Heart left ventricle (tissue), 16 donors: ENCODE results near the gene TNS3. TPM values are rescaled to one million over a fixed set of nuclear protein-coding genes. Genes with fewer than 3 reads are reported as not detected.

ENCODE experiments used
- ATAC-seq, 4 donors: fragments of 200-7000 bp; cut with Tn5 transposase; one replicate each; pipeline ENCODE4 v1.9.1; 2020 to 2022; ENCODE audit warnings: moderate library complexity in 4 of 4, mild to moderate bottlenecking in 3 of 4, moderate number of reproducible peaks in 1 of 4
- DNase-seq, 5 donors: peaks; one replicate each; pipeline ENCODE4 v3.0.0-alpha.2; 2020
- H3K27ac ChIP-seq, 12 donors: fragments of 200-600 bp; sonication (generic) in 4 of 12; one replicate each; pipeline versions ENCODE4 v1.5.0 to v1.8.0; 2016 to 2022; ENCODE audit warnings: mild to moderate bottlenecking in 2 of 12
- H3K27me3 ChIP-seq, 9 donors: fragments of 200-600 bp; sonication (generic) in 2 of 9; one replicate each; pipeline versions ENCODE4 v1.5.1 to v1.8.0; 2016 to 2022; ENCODE audit warnings: mild to moderate bottlenecking in 3 of 9
- H3K36me3 ChIP-seq, 9 donors: fragments of 200-600 bp; sonication (generic) in 2 of 9; one replicate each; pipeline versions ENCODE4 v1.5.0 to v1.8.0; 2018 to 2022; ENCODE audit warnings: mild to moderate bottlenecking in 2 of 9
- H3K4me1 ChIP-seq, 12 donors: fragments of 200-600 bp; sonication (generic) in 4 of 12; one replicate each; pipeline versions ENCODE4 v1.5.0 to v1.8.0; 2016 to 2022; ENCODE audit warnings: mild to moderate bottlenecking in 3 of 12
- H3K4me3 ChIP-seq, 12 donors: fragments of 200-600 bp; sonication (generic) in 4 of 12; one replicate each; pipeline versions ENCODE4 v1.5.0 to v1.8.0; 2017 to 2022; ENCODE audit warnings: mild to moderate bottlenecking in 9 of 12, moderate library complexity in 4 of 12
- H3K9me3 ChIP-seq, 12 donors: fragments of 200-600 bp; sonication (generic) in 4 of 12; one replicate each; pipeline versions ENCODE4 v1.5.0 to v1.8.0; 2016 to 2022; ENCODE audit warnings: mild to moderate bottlenecking in 1 of 12
- POLR2A ChIP-seq, 2 donors: fragments of 450-650 bp; IDR thresholded peaks; one replicate each; pipeline ENCODE4 v1.6.1; 2017; ENCODE audit warnings: antibody characterized with exemption in 2 of 2, mild to moderate bottlenecking in 2 of 2, moderate library complexity in 2 of 2
- WGBS, 4 donors: extraction: QIAGEN DNeasy Blood & Tissue Kit in 2 of 4; methylation state at CpG; one replicate each; pipeline versions ENCODE4 v1.1.5 to v1.1.7; 2013 to 2018; 5-methylcytosine and 5-hydroxymethylcytosine counted together
- intact Hi-C, 10 donors: fragments of 100-400 bp; cut with DNase I; formaldehyde crosslinking; loops; one replicate each; pipeline versions ENCODE4 v1.11.1 to v1.14.2; 2022
- polyA plus RNA-seq, 2 donors: library from polyadenylated mRNA; stranded (reverse); fragments of 200-250 nt; gene quantifications; one replicate each; pipeline ENCODE4 v1.2.3, GENCODE V29; 2013
- total RNA-seq, 9 donors: library from RNA; depleted of rRNA in 2 of 9; stranded (reverse); fragments of >200 nt in 2 of 9; fragmentation: NEBNext Ultra II Directional in 3 of 9; extraction: Animal tissue kit (Norgen Biotek cat#: 25700) in 3 of 9; gene quantifications; one replicate each; pipeline versions ENCODE4 v1.1.0 to v1.2.4, GENCODE V29; 2016 to 2023
- TF ChIP-seq, protein P1 (sequence below), 12 donors: fragments of 200-600 bp; sonication (generic) in 4 of 12; IDR thresholded peaks; one replicate each; pipeline versions ENCODE4 v1.5.0 to v1.8.0; 2018 to 2022; ENCODE audit warnings: antibody characterized with exemption in 12 of 12, mild to moderate bottlenecking in 5 of 12
- donor health status: ischemic (EF 13 %, LVEDD 7.1; RV severe dilation, severe dysfunction).
- donor health status: healthy with polysubstance abuse.
- donor health status: DM: no; HTN: yes; CAD: no.
- donor health status: DM: no; HTN: no; CAD: no.
- donor health status: ischemic (EF 25% LVEDD 6.9; RV normal size, moderate dysfunction).
- donor health status: ischemic (EF 25% LVEDD 5.7; RV mildly dilated, moderate dysfunction).
- donor health status: healthy.
- donor health status: DM: yes; HTN: yes; CAD: no.
- donor health status: ischemic (EF 35%, LVEDD 5.7; RV mildly dilated, moderate dysfunction).
- donor health status: nonischemic (EF 11% LVEDD 7.7; RV severe dilation, severe dysfunction).
- donor health status: DM: yes; HTN: yes; CAD: no.
- donor health status: PGD.
- donor health status: ischemic (EF 29% LVEDD 5.4; RV normal size, mild dysfunction).
- donor health status: nonischemic (EF 23%, LVEDD 6.1; RV moderate dilation, normal function).

Gene TNS3
- total and polyA plus RNA-seq, 11 donors = 10.1 to 116 (median 32.7) TPM

DNA sequence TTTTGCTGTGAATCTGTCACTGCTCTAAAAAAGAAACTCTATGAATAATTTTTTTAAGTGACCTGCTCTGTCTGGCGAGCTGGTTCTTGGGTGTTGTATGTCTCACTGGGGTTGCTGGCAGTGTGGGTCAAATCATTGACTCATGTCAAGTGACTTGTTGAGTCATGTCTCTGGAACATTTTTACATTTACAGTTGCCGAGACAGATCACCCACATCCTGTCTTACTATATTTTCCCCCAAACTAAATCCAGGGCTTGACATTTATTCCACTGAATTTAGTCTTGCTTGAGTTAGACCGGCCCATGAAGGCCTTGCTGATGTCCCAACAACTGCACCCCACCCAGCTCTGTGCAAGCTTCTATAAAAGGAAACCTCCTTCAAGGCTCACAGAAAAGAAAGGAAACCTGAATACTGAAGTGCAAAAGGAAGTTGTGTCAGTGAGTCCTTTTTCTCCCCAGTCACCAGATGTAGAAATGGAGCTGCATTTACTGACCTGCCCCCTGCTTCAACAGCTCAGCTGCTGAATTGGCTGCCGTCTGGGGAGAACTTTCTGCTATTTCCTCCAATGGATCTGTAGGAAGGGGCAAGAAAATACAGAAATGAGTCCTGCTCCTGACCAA, 290.3 kb downstream of the TNS3 start:
- TF ChIP-seq, protein P1, sequence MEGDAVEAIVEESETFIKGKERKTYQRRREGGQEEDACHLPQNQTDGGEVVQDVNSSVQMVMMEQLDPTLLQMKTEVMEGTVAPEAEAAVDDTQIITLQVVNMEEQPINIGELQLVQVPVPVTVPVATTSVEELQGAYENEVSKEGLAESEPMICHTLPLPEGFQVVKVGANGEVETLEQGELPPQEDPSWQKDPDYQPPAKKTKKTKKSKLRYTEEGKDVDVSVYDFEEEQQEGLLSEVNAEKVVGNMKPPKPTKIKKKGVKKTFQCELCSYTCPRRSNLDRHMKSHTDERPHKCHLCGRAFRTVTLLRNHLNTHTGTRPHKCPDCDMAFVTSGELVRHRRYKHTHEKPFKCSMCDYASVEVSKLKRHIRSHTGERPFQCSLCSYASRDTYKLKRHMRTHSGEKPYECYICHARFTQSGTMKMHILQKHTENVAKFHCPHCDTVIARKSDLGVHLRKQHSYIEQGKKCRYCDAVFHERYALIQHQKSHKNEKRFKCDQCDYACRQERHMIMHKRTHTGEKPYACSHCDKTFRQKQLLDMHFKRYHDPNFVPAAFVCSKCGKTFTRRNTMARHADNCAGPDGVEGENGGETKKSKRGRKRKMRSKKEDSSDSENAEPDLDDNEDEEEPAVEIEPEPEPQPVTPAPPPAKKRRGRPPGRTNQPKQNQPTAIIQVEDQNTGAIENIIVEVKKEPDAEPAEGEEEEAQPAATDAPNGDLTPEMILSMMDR (IDR thresholded peaks at IDR 0.05) = no peak
- TF ChIP-seq POLR2A (IDR thresholded peaks at IDR 0.05) = no peak
- no peaks in the 10 kb centered on the region for H3K9me3 ChIP-seq
- no peaks in the 10 kb centered on the region for H3K27me3 ChIP-seq
- peaks cover 0 to 90% (median 59%) of the 10 kb centered on the region in 9 donors for H3K36me3 ChIP-seq
- H3K27ac ChIP-seq = peak overlapping the region in 8 of 12 donors; percentile 3 to 61 (median 24)
- ATAC-seq (peak in 3 of 4 donors; percentile 11 to 63 (median 45)), DNase-seq (no peak)
- no peak overlapping the region for H3K4me3 ChIP-seq
- peaks cover 5 to 59% (median 31%) of the 10 kb centered on the region in 12 donors for H3K4me1 ChIP-seq
- WGBS, 4 donors = 32 to 55% (median 54%) methylated on average over 4 of the region's 4 CpGs
- intact Hi-C loops = loop anchor here in 4 of 10 donors (5.0 to 10.0 kb wide), 3 partner anchors 36 to 86 kb away; no protein-coding TSS in a partner anchor

DNA sequence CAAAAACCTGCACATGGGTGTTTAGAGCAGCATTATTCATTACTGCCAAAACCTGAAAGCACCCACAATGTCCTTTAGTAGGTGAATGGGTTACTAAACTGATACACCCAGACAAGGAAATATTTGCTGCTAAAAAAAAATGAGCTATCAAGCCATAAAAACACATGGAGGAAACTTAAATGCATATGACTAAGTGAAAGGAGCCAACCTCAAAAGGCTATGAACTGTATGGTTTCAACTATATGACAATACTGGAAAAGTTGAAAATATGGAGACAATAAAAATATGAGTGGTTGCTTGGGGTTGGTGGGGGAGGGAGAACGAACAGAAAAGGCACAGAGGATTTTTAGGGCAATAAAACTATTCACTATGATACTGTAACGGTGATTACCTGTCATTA, 291.0 kb downstream of the TNS3 start:
- ATAC-seq = no peak

DNA sequence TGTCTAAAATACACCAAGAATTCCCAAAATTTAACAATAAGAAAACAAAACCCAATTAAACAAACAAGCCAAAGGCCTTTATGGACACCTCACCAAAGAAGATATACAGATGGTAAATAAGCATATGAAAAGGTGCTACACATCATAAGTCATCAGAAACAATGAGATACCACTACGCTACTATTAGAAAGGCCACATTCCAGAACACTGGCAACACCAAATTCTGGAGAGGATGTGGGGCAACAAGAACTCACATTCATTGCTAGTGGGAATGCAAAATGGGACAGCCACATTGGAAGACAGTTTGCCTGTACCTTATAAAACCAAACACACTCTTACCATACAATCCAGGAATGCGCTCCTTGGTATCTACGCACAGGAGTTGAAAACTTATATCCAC, 291.4 kb downstream of the TNS3 start:
- 92 to 97% (median 96%) methylated on average over 3 of the region's 3 CpGs for WGBS, 4 donors
- ATAC-seq (no peak), DNase-seq (no peak)
- H3K4me3 ChIP-seq = no peak overlapping the region
- intact Hi-C loops = loop anchor here in 4 of 10 donors (5.0 to 10.0 kb wide), 3 partner anchors 37 to 87 kb away; no protein-coding TSS in a partner anchor
- no peaks in the 10 kb centered on the region for H3K9me3 ChIP-seq
- H3K4me1 ChIP-seq = peaks cover 10 to 65% (median 37%) of the 10 kb centered on the region in 12 donors
- no peaks in the 10 kb centered on the region for H3K27me3 ChIP-seq
- H3K27ac ChIP-seq = no peak overlapping the region
- TF ChIP-seq POLR2A (IDR thresholded peaks at IDR 0.05) = no peak
- TF ChIP-seq, protein P1 (IDR thresholded peaks at IDR 0.05) = no peak
- peaks cover 0 to 87% (median 49%) of the 10 kb centered on the region in 9 donors for H3K36me3 ChIP-seq

More for the DNA sequence above, 291.0 kb downstream of the TNS3 start:
- H3K36me3 ChIP-seq = peaks cover 0 to 87% (median 53%) of the 10 kb centered on the region in 9 donors
- intact Hi-C loops = loop anchor here in 4 of 10 donors (5.0 to 10.0 kb wide), 3 partner anchors 36 to 86 kb away; no protein-coding TSS in a partner anchor
- 92 to 98% (median 97%) methylated on average over 2 of the region's 2 CpGs for WGBS, 4 donors
- H3K4me3 ChIP-seq = no peak overlapping the region
- H3K4me1 ChIP-seq = peaks cover 6 to 65% (median 37%) of the 10 kb centered on the region in 12 donors
- no peak for TF ChIP-seq POLR2A (IDR thresholded peaks at IDR 0.05)
- TF ChIP-seq, protein P1 (IDR thresholded peaks at IDR 0.05) = no peak
- no peaks in the 10 kb centered on the region for H3K9me3 ChIP-seq
- no peak for DNase-seq
- peak overlapping the region in 6 of 12 donors; percentile 3 to 61 (median 21) for H3K27ac ChIP-seq
- no peaks in the 10 kb centered on the region for H3K27me3 ChIP-seq

DNA sequence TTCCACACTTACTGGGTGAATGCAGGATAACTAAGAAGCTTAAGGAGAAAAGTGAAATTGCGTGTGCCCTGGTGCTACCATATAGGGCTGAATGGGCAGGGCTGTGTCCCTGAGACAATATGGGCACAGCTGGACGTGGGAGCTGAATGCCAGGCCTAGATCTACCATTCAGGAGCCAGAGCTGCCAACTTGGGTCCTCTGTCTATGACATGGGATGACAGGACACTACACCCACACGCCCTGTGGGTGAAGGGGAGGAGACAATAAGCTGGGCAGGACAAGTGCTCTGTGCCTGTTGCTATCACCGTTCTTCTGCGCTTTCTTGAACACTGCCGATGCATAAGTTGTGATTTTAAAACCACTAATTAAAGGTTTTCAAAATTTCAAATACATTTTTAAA, 293.9 kb downstream of the TNS3 start:
- intact Hi-C loops = loop anchor here in 4 of 10 donors (5.0 to 10.0 kb wide), 4 partner anchors 39 to 287 kb away; no protein-coding TSS in a partner anchor
- peak; percentile 76 to 90 (median 84) for ATAC-seq
- WGBS, 4 donors = 64 to 74% (median 70%) methylated on average over 6 of the region's 6 CpGs
- no peaks in the 10 kb centered on the region for H3K27me3 ChIP-seq
- H3K4me1 ChIP-seq = peaks cover 0 to 43% (median 21%) of the 10 kb centered on the region in 12 donors
- peak overlapping the region in 2 of 12 donors; percentile 6 to 55 for H3K27ac ChIP-seq
- peaks cover 0 to 86% (median 67%) of the 10 kb centered on the region in 9 donors for H3K36me3 ChIP-seq
- H3K9me3 ChIP-seq = no peaks in the 10 kb centered on the region
- DNase-seq = peak in 3 of 5 donors; percentile 40 to 72 (median 56)
- no peak overlapping the region for H3K4me3 ChIP-seq
- TF ChIP-seq POLR2A (IDR thresholded peaks at IDR 0.05) = no peak
- TF ChIP-seq, protein P1 (IDR thresholded peaks at IDR 0.05) = no peak
